Stimulated activated CD8-positive, alpha-beta memory T cell treated with anti-CD3 and anti-CD28 coated beads, Interleukin-7, amount 100 ng/mL, for 4 hours (primary cell): ENCODE measurements around the gene SIGLEC12.
A peak's percentile ranks its signal among the peaks of the same experiment; 100 is the strongest.
"Not testable (repeated sequence)": the region's sequence is repeated elsewhere in the genome, so short reads cannot be mapped to it uniquely, and the experiment has no call there.

Experiments
- DNase-seq, 2 donors: peaks; one replicate each; pipeline ENCODE4 v3.0.0-alpha.2; 2020; ENCODE audit warnings: low read depth in 2 of 2

Gene SIGLEC12

GRCh38 chr19:51485960-51486660 is 15.5 kb downstream of the SIGLEC12 start:
- no peak for DNase-seq

- DNase-seq, result no peak
Measured at GRCh38 chr19:51480590-51480989, 21.0 kb downstream of the SIGLEC12 start.

GRCh38 chr19:51479531-51480331 is 21.9 kb downstream of the SIGLEC12 start:
- peak; percentile 8 to 15 for DNase-seq

- no peak for DNase-seq
Measured at GRCh38 chr19:51478381-51479234, 23.0 kb downstream of the SIGLEC12 start, which contains the start of gene CEACAM18. TSS of gene CEACAM18 (plus strand) at chr19:51478539.

GRCh38 chr19:51477344-51477743 is 24.3 kb downstream of the SIGLEC12 start:
- DNase-seq, result no peak

DNA sequence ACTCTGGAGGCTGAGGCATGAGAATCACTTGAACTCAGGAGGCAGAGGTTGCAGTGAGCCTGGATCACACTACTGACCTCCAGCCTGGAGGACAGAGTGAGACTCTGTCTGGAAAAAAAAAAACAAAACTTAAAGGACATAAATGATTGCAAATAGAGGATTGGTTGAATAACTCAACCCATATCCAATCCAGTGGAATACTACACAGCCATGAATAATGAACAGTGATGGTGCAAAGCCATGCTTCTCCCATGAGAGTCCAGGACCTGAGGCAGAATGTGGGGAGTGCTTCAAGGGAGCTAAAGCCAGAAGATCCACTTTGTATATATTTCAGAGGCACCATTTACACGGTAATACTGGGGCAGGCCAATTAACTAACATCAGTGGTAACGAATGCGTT is 25.4 kb downstream of the SIGLEC12 start:
- no peak for DNase-seq

- peak; percentile 69 to 80 for DNase-seq
Measured at GRCh38 chr19:51473009-51473707, 28.4 kb downstream of the SIGLEC12 start.

DNA sequence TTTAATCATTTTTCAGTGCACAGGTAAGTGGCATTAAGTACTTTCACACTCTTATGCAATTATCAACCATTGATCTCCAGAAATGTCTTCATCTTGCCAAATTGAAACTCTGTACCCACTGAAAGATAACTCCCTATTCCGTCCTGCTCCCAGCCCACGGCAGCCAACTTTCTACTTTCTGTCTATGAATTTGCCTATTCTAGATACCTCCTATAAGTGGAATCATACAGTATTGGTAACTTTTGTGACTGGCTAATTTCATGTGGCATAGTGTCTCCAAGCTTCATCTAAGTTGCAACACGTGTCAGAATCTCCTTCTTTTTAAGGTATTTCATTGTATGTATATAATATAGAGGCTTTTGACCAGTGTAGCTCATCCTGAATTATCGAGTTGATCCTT is 29.0 kb downstream of the SIGLEC12 start:
- no peak for DNase-seq

- no peak for DNase-seq
Measured at GRCh38 chr19:51471527-51471926, 30.1 kb downstream of the SIGLEC12 start.

GRCh38 chr19:51470966-51471365 is 30.6 kb downstream of the SIGLEC12 start:
- DNase-seq, result no peak

GRCh38 chr19:51469629-51470028 is 32.0 kb downstream of the SIGLEC12 start:
- no peak for DNase-seq

DNA sequence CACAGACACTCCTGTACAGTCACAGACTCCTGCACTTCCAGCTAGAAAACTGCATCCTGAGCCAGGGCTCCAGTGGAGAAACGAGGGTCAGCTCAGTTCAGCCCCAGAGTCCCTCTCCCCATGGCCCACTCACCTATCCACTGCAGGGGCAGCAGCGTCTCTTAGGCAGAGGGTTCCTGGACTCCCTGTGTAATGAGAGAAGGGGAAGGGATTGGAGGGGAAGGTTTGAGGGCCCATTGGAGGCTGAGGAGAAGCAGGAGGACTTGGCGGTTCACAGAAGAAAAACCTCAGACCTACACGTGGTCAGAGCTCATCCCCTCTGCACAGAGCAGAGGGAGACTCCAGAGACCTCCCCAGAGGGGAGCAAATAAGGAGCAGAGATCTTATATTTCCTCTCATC is 32.4 kb downstream of the SIGLEC12 start:
- DNase-seq, result no peak

DNA sequence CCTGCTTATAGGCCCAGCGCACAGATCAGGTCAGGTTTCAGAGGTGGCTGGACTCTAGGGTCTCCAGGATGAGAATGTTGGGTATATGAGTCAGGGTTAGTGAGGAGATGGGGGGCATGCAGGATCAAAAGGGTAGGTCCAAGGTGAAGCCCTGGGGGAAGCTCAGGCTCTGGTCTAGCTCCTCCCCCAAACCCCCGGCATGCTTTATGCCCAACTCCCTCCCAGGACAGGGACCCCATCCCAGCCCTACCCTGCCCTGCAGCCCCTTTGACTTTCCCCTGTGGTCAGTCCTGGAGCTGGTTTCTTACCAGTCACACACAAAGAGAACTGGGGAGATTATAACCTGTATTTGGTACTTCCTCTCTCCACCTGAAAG is 33.1 kb downstream of the SIGLEC12 start:
- no peak for DNase-seq

- no peak for DNase-seq
Measured at GRCh38 chr19:51467864-51468544, 33.6 kb downstream of the SIGLEC12 start.

DNA sequence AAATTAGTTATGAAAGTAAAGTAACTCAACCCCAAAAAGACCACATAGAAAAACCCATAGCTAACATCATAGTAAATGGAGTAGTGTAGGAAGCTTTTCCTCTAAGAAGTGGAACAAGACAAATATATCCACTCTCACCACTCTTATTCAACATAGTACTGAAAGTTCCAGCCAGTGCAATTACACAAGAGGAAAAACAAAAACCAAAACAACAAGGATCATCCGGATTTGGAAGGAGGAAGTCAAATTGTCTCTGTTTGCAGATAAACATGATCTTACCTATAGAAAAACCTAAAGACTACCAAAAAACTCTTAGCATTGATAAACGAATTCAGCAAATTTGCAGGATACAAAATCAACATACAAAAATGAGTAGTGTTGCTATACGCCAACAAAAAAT is 34.9 kb downstream of the SIGLEC12 start:
- DNase-seq, result no peak

GRCh38 chr19:51463976-51464581 is 37.5 kb downstream of the SIGLEC12 start:
- DNase-seq, result not testable (repeated sequence)

GRCh38 chr19:51462681-51463080 is 38.9 kb downstream of the SIGLEC12 start:
- DNase-seq, result no peak

GRCh38 chr19:51462276-51462675 is 39.3 kb downstream of the SIGLEC12 start:
- DNase-seq, result no peak

DNA sequence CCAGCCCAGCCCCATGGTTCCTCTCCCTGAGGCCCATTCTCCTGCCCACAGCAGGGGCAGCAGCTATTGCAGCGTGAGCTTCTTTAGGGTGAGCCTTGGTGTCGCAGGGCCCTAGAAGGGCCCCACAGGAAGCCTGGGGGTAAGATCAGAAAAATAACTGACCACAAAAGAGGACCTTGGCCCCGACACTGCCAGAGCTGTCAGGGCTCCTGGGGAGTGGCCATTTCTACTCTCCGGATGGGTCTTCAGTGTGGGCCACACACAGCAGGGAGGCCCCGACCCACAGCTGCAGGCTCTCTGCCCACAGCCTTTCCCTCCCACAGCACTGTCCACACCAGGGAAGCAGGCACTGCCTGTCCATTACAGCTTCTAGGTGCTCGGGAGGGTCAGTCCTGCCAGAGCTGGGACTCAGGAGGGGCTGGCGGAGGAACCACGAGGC is 39.9 kb downstream of the SIGLEC12 start:
- DNase-seq, result no peak

DNA sequence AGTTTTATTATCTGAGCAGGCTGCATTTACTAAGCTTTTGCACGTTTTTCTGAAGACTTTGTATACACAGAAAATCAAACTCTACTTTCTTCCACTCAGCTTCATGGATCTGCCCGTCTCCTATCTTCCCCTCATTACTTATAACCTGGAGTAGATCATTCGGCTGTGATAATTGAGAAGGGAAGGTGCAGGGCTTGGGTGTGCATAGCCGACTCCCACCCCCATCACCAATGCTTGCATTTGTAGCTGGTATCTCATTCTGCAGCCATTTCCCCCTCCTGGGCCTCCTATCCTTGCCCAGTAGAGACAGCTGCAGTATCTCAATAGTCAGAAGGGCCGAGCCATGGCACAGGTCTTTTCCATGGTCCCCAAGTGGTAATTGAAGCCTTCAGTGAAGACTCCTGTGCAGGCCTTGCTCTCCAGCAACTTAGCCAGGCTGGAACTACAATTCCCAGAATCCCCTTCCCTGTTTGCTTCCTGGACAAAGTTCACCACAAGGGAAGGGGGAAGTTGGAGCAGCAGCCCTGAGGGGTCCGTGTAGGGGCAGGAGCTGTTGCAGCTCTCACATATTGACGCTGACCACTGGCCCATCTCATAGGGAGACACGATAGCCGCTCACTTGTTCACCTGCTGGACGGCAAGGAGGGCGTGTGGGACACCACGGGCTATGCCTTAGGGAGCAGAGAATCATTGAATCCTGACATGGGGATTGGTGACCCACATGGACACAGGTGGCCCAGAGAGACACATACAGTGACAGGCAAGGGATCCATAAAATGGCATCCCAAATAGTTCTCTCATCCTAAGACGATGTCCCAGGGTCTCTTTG is 41.2 kb downstream of the SIGLEC12 start:
- DNase-seq, result no peak
